ENCODE data around the gene SLC25A29.
"Not testable (repeated sequence)": the region's sequence is repeated elsewhere in the genome, so short reads cannot be mapped to it uniquely, and the experiment has no call there.

SLC25A29 gene

GRCh38 chr14:100292776-100293461 lies 13.3 kb downstream of the SLC25A29 start:
- no peak for DNase-seq

GRCh38 chr14:100292301-100292775 lies 13.9 kb downstream of the SLC25A29 start:
- no peak for DNase-seq

DNA sequence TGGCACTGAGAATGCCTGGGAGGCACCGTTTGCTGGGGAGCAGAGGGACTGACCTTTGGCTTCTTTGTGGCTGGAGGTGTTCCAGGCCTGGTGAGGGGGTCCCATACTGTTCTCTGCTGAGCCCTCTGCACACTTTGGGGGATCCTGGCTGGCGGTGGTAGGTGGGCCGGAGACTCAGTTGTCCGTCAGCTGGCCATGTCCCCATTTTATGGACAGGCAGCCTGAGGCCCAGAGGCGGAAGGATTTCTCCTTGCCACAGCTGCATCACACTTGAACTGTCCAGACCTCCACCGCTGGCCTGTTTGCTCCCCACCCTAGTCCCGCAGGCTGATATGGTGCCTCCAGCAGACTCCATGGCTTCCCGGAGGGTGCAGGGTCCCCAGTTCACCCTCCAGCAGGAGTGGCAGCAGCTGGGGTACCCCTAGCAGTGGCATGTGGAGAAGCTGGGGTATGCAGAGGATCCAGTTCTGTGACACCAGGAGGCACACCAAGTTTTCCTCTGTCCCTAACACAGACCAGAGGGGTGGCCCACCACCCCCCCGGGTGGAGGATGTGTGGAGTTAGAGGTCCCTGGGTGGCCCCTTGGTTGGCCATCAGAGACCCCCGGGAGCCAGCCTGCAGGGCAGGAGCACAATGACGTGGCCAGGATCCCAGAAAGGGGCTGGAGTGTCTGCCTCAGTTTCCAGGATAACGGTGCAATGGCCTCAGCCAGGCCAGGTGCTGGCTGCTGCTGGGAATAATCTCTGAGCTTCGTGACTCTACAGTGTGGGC lies 14.8 kb downstream of the SLC25A29 start:
- DNase-seq, result no peak

GRCh38 chr14:100290607-100291304 lies 15.5 kb downstream of the SLC25A29 start:
- no peak for DNase-seq

DNA sequence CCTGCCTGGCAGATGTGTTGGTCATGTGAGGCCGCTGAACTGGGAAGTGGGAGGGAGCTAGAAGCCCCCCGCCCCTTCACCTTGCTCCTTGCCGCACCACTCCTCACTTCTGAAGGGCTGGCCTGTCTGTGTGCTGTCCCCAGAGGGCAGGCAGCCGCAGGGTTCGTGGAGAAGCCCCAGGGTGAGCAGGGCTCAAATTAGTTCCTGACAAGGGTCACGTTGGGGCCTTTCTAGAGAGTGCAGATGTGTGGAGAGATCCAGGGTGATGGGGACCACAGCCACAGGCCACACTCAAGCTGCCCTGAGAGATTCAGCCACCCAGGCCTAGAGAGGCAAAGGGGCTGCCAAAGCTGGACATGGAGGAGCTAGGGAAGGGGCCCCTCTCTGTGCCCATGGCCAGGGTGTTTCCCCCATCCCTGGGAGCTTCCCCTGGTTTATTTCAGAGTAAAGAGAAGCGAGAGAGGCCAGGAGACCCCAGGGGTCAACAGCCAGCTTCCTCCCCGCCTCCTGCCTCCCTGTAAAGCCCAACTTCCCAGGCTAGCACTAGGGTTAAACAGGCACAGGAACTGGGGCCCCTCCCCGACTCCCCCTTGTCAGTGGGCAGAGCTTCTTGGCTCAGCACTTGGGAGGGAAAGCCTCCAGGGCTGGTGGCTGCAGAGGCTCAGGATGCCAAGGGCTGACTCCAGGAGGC lies 16.2 kb downstream of the SLC25A29 start:
- no peak for DNase-seq

- DNase-seq, result no peak
These were observed 17.7 kb downstream of the SLC25A29 start for GRCh38 chr14:100288382-100289185.

DNA sequence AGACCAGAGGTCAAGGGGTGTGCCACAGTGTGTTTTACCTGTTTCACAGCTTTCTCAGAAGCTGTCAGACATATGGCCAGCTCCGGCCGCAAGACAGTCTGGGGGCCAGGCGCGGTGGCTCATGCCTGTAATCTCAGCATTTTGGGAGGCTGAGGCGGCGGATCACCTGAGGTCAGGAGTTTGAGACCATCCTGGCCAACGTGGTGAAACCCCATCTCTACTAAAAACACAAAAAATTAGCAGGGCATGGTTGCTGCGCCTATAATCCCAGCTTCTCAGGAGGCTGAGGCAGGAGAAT lies 18.3 kb downstream of the SLC25A29 start:
- not testable (repeated sequence) for DNase-seq

DNA sequence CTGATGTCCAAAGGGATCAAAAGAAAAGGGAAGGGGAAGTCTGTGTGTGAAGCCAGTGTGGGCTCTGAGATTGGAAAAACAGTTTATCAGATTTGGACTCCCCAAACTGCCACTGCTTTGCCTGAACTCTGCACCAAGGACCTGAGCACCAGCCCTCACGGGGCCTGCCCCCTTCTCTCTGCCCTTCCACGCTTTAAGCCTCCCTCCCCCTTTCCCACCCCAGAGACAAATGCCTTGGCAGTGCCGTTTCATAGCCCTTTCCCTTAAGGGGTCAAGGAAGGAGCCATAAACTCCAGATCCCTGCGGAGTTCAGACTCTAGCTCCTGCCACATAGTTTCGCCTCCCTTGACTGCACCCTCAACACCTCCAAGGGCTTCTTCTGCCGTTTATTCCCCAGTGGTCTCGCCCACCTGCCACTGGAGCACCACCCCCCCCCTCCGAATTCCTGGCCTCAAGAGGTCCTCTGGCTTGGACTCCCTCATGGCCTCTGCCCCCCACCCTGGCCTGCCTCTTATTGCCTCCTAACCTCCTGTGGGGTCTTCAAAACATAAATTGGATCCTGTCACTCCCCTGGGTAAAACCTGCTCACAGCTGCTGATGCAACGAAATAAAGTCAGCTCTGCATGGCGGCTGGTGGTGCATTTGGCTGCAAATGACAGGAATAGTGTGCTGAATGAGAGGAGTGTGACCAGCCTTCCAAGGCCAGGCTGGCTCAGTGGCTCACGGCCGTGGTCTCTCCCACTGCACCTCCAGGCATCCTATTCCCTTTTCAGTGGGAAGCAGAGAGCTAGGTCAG lies 18.8 kb downstream of the SLC25A29 start:
- DNase-seq, result no peak

DNA sequence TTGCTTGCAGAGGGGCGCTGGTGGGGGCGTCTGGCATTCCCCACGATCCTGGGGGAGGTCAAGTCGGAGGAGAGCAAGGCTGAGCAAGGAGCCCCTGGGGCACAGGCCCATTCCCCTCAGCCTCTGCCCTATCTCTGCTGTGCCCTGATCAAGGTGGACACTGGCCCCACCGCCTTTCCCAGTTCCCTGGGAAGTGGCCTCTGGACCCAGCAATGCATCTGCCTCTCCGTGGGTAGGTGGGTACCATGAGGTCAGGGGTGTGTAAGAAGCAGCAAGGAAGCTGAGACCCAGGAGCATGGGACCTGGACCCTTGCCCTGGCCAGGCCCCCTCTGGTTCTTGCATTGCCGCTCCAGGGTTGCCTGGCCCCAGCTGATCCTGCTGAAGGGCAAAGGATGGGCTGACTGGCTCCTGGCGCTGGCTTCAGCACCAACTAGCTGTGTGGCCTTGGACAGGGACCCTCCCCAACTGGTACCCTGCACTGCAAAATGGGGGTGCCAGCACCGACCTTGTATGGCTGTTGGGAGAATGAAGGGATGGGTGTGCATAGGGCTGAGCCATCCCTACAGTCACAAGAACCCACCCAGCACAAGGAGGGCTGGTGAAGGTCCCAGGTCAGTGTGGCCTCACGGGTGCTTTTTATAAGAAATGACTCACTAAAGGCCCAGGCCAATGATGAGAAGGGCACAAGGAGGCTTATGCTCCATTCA lies 19.6 kb downstream of the SLC25A29 start:
- no peak for DNase-seq

- no peak for DNase-seq
These were observed 20.3 kb downstream of the SLC25A29 start for GRCh38 chr14:100285913-100286400.

- DNase-seq, result peak; percentile 41
These were observed 21.0 kb downstream of the SLC25A29 start for GRCh38 chr14:100285021-100285912.

DNA sequence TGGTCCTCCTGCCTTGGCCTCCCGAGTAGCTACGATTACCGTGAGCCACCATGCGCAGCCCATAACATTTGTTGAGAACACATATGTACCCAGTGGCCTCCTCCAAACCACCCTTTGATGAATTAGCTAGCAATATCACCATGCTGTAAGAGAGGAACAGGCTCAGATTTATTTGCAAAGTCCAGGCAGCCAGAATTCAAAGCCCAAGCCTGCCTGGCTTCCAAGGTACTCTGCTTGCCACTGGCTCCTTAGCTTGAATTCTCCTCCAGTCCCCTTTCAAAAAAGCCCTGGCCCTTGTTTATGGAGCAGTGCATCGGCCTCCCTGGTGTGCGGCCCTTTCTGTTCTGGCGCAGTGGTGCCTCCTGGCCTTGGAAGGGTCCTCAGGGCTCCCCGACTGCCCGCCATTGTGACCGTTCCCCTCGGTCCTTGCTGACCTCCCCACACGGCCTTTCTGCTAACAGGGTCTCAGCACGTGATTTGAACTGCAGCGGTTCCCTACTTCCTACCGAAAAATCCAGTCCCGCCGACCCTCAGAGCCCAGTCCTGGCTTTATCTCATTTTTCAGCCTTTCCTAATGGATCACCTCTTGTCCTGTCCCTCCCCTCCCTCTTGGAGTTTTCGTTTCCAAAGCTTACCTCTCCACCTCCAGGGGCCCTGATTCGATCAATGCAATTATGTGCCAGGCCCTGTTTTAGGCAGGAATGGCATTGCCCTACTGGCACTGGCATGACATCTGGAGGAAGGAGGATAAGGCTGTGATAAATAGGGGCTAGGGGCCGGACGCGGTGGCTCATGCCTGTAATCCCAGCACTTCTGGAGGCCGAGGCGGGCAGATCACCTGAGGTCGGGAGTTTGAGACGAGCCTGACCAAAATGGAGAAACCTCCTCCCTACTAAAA lies 22.0 kb downstream of the SLC25A29 start:
- DNase-seq, result no peak

- not testable (repeated sequence) for DNase-seq
These were observed 22.8 kb downstream of the SLC25A29 start for GRCh38 chr14:100283436-100283835.

GRCh38 chr14:100282766-100283419 lies 23.4 kb downstream of the SLC25A29 start:
- no peak for DNase-seq

DNA sequence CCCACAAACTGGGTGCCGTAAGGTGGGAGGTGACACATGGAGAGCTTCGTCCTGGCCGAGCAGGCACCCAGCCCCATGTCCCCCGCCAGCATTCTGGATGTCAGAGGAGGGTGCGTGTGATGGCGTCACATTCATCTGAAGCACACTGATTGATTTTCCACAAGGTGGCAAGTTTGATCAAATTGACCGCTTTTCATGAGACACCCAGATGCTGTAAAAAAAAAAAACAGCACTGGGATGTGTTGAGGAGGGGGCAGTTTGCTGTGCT lies 24.2 kb downstream of the SLC25A29 start:
- no peak for DNase-seq

DNA sequence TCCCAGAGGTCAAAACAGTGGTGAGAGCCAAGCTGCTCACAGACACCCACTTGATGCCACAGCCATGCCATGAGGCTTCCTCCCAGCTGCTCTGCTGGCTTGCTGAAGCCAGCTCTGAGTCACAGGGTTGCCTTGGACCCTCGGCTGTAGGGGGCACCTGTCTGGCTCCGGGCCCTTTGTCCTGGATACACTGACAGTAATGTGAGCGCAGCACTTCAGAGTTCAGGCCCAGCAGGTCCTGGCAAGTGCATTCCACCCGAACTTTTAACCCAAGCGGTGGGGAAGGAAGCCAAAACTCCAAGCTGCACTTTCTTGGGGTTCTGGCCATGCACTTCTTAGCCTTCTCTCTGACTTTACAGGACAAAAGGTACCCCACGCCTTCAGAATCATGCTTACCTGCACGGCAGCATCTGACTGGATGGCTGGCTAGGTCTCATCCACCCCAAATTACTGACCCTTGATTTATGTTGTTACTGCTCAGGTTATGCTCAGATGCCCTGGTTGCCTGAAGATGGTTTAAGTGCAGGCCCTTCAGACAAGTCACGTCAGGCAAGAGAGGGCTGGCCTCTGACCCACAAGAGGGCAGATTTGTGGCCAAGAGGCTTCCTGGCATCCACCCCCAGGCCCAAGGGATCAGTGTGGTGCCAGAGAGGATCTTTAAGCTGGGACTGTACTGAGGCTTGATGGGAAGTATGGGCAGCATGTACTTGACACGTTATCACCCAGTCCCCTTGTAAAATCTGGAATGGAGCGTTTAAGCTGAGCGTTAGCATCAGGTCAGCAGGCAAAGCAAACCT lies 24.8 kb downstream of the SLC25A29 start:
- DNase-seq, result no peak

DNA sequence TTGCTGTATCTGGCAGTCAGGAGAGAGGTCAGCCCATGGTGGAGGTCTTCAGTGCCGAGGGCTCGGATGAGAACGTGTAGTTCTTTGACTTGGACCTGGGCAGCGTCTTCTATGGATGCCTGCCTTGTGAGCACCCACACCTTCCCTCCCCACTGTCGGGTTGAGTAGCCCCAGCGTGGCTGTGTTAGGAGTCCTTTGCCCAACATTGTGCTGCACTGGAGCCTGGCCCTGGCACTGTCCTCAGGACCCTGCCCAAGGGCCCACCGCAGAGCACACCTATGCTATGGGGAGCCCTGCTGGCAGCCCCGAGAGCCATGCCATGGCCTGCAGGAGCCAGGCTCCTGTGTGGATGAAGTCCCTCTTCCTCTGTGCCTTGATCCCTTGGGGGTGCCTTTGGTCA lies 26.7 kb downstream of the SLC25A29 start:
- DNase-seq, result no peak
